GM03348 (cell line): Measurements from ENCODE around the gene MACO1.

Source experiments
- DNase-seq: peaks from one replicate; pipeline ENCODE4 v3.0.0; 2012; ENCODE audit warnings: low spot score

The MACO1 gene

DNA sequence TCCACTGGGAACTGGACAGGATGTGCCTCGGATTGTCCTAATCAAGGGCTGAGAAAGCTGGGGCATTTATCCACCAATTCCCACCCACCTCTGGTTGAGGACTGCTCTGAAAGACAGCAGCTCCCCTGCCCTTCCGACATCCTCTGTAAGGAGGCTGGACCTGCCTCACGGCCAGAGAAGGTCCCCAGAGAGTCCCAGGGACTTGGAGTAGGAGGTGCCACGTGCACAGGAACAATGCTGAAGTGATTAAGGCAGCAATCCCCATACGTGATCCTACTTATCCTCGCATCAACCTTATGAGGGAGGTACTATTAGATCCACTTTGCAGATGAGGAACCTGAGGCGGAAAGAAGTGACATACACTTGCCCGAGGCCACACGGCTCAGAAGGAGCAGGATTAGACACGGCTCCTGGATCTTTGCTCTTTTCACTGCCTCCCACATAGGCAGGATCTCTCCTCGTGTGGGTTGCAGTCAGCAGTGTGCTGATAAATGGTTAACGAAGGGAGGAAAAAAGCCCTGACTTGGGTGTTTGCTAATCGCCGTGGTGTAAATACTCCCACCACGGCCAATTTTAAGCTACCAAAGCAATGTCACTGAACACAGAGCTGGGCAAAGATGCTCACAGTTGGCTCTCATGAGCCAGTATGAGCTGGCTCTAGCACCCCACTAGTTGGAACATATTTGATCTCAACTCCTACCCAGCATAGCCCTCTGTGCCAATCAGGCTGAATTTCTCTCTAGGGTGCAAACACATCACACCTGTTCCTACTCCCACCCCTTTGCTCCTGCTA is 94.1 kb downstream of the MACO1 start:
- no peak for DNase-seq

GRCh38 chr1:25525361-25525688 is 94.6 kb downstream of the MACO1 start:
- no peak for DNase-seq

- DNase-seq, result no peak
Measured at GRCh38 chr1:25526753-25527152, 96.1 kb downstream of the MACO1 start.

- no peak for DNase-seq
Measured at GRCh38 chr1:25527226-25527846, 96.6 kb downstream of the MACO1 start.

GRCh38 chr1:25527946-25528595 is 97.4 kb downstream of the MACO1 start:
- no peak for DNase-seq

- no peak for DNase-seq
Measured at GRCh38 chr1:25528881-25529517, 98.3 kb downstream of the MACO1 start.

GRCh38 chr1:25529518-25530185 is 99.0 kb downstream of the MACO1 start:
- DNase-seq, result no peak

GRCh38 chr1:25530186-25531081 is 99.7 kb downstream of the MACO1 start:
- no peak for DNase-seq

DNA sequence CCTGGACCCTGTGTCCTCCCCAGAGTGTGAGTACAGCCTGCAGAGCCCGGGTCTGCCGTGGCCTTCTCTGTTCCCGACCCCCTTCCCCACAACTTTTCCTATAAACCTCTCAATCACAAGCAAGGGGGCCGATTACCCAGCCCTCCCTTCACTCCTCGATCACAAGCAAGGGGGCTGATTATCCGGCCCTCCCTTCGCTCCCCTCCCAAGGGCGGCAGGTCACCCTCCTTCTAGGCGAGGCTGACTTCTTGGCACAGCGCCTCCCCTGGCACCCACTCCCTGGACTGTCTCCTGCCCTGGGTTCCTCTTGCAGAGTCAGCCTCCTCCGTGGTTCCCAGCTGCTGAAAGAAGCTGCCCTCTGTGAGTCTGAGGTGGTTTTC is 100.4 kb downstream of the MACO1 start:
- DNase-seq, result no peak

GRCh38 chr1:25532970-25533369 is 102.3 kb downstream of the MACO1 start:
- no peak for DNase-seq

GRCh38 chr1:25533775-25534409 is 103.2 kb downstream of the MACO1 start:
- DNase-seq, result no peak

GRCh38 chr1:25534410-25534788 is 103.7 kb downstream of the MACO1 start:
- no peak for DNase-seq

DNA sequence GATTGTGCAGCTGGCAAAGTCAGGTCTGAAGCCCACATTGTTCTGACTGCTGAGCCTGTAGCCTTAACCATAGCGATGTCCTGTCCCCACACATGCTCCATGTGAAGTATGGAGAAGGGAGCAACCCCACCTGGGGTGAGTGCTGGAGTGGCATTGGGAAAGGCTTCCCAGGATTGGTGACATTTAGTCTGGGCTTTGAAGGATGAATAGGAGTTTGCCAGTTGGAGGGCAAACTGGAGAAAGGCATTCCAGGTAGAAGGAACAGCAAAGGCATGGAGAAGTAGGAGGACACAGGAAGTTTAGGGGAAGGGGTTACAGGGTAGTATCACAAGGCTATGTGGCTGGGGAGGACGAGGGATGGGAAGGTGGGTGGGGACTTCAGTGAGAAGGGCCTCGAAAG is 105.4 kb downstream of the MACO1 start:
- no peak for DNase-seq

GRCh38 chr1:25537153-25537831 is 106.6 kb downstream of the MACO1 start:
- DNase-seq, result no peak

DNA sequence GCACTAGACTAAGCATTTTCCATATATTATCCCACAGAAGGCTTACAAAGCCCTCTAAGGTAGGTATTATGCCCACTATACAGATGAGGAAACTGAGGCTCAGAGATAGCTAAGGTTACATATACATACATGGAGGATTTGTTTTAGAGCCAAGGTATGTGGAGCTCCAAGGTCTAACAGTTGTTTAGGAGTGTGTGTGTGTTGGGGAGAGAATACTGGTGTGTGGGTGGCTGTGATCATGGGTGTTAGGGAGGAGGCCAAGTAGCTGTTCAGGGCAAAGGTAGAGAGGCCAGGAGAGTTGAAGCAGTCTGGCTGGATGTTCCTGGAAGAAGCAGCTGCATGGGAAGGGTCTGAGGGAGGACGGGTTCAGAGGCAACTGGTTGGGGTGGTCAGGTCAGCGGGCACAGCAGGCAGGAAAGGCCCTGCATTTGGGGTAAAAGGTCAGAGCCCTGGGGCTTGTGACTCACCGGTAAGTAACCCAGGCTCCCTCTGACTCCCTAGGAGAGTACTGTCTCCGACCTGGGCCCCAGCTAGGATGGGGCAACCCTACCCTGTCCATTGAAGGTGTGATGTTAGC is 107.6 kb downstream of the MACO1 start:
- DNase-seq, result no peak

DNA sequence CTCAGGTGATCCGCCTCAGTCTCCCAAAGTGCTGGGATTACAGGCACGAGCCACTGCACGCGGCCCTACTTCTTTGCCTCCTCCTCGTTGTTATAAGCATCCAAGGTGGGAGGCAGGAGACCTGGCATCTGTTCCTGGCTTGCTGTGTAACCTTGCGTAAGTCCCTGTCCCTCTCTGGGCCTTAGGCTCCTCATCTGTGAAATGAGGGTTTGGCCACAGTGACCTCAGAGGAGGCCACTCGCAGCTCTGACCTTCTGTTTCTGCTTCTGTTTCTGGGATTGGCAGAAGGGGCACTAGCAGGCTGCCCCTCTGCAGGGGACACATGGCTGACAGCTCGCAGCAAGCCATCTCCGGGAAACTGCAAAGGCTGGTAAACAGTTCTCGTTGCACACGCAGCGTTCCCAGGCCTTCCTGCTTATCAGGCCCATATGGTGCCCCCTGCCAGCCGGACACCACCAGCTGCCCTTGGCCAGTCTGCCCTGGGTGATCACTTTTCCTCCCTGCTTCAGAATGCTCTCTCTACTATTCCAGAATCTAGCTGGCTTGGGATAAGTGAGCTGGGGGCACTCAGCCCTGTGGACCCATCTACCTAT is 110.1 kb downstream of the MACO1 start:
- no peak for DNase-seq

- no peak for DNase-seq
Measured at GRCh38 chr1:25541425-25541824, 110.7 kb downstream of the MACO1 start.

GRCh38 chr1:25541889-25542658 is 111.4 kb downstream of the MACO1 start:
- DNase-seq, result no peak

DNA sequence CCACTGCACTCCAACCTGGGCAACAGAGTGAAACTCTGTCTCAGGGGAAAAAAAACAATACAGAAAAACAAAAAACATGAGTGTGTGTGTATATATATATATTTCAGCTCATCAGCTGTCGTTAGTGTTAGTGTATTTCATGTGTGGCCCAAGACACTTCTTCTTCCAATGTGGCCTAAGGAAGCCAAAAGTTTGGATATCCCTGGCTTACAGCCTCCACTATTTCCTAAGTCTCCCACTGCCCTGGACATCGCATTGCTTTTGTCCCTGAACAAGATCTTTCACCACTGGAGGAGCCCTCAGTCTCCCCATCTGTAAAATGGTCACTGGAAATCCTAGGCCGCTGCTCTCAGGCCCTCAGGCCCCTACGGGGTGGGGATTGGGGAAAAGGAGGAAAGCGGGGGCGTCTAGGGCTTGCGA is 112.3 kb downstream of the MACO1 start:
- no peak for DNase-seq
